ENCODE data around the gene PYGB.

The PYGB gene

GRCh38 chr20:25203089-25203488 lies 44.8 kb upstream of the PYGB start:
- Histone ChIP-seq H3K4me1 (ENCODE audit: control insufficient read depth, insufficient read depth, low read length) (no peaks in the 10 kb centered on the region), H3K4me3 (ENCODE audit: low read depth, low read length) (no peak overlapping the region), H3K27ac (ENCODE audit: extremely low read depth, low read depth, low read length) (no peak overlapping the region), H3K36me3 (ENCODE audit: control insufficient read depth in 2 of 2, insufficient read depth in 1 of 2, low read length in 2 of 2) (peaks cover 0 to 3% of the 10 kb centered on the region in 2 experiments; a peak in 1 of 3 replicates), H3K9me3 (ENCODE audit: control insufficient read depth, insufficient read depth, low read depth, low read length) (no peaks in the 10 kb centered on the region)
- peak; percentile 94 for TF ChIP-seq ZNF558 (tag by site-specific recombination; IDR thresholded peaks at IDR 0.05)
- TF ChIP-seq ZNF362 (tag by site-specific recombination; IDR thresholded peaks at IDR 0.05) = no peak
- TF ChIP-seq ZNF132 (tag by site-specific recombination; IDR thresholded peaks at IDR 0.05; ENCODE audit: borderline replicate concordance) = no peak
- no peak for TF ChIP-seq ZNF140 (tag by site-specific recombination; IDR thresholded peaks at IDR 0.05)
- TF ChIP-seq ZNF10 (tag by site-specific recombination; IDR thresholded peaks at IDR 0.05) = no peak
- TF ChIP-seq ZNF555 (tag by site-specific recombination; conservative IDR thresholded peaks at IDR 0.05) = no peak
- TF ChIP-seq ZNF843 (tag by site-specific recombination; IDR thresholded peaks at IDR 0.05) = no peak
- no peak for TF ChIP-seq KLF16 (tag by site-specific recombination; IDR thresholded peaks at IDR 0.05)
- ChIA-PET CTCF (interaction anchor here (0.8 to 0.9 kb wide), 2 partner anchors 24 to 47 kb away, joined by 3 to 4 read pairs; no protein-coding TSS in a partner anchor), POLR2A (interaction anchor here (0.6 to 1.1 kb wide), 2 partner anchors 188 to 212 kb away, joined by 4 to 5 read pairs; no protein-coding TSS in a partner anchor)

- H3K4me3 ChIP-seq (ENCODE audit: low read depth, low read length) = no peak overlapping the region
- H3K9me3 ChIP-seq (ENCODE audit: control insufficient read depth, insufficient read depth, low read depth, low read length) = no peaks in the 10 kb centered on the region
- H3K27ac ChIP-seq (ENCODE audit: extremely low read depth, low read depth, low read length) = no peak overlapping the region
- H3K36me3 ChIP-seq (ENCODE audit: control insufficient read depth in 2 of 2, insufficient read depth in 1 of 2, low read length in 2 of 2) = peaks cover 0 to 3% of the 10 kb centered on the region in 2 experiments; a peak in 2 of 3 replicates
- ChIA-PET CTCF (interaction anchor here (0.8 to 0.9 kb wide), 3 partner anchors 23 to 195 kb away, joined by 3 to 4 read pairs (median 4); no protein-coding TSS in a partner anchor), POLR2A (interaction anchor here (1.1 kb wide), 1 partner anchor 212 kb away, joined by 5 read pairs; no protein-coding TSS in a partner anchor)
- no peak for TF ChIP-seq ZNF10 (tag by site-specific recombination; IDR thresholded peaks at IDR 0.05)
- no peak for TF ChIP-seq PATZ1 (tag by site-specific recombination; IDR thresholded peaks at IDR 0.05)
- no peak for TF ChIP-seq ZNF266 (tag by site-specific recombination; IDR thresholded peaks at IDR 0.05; ENCODE audit: low read depth)
- no peak for TF ChIP-seq ZNF366 (tag by site-specific recombination; conservative IDR thresholded peaks at IDR 0.05)
- TF ChIP-seq ZFHX2 (tag by site-specific recombination; conservative IDR thresholded peaks at IDR 0.05) = no peak
- no peak for TF ChIP-seq ZBTB49 (tag by site-specific recombination; IDR thresholded peaks at IDR 0.05; ENCODE audit: low read depth)
- TF ChIP-seq ZNF624 (tag by site-specific recombination; IDR thresholded peaks at IDR 0.05) = no peak
- no peak for TF ChIP-seq ZNF660 (tag by site-specific recombination; IDR thresholded peaks at IDR 0.05)
- no peak for TF ChIP-seq SETDB1 (IDR thresholded peaks at IDR 0.05; ENCODE audit: insufficient read length, low read length)
- no peak for TF ChIP-seq PBX3 (CRISPR knock-in tag; IDR thresholded peaks at IDR 0.05)
- no peaks in the 10 kb centered on the region for H3K4me1 ChIP-seq (ENCODE audit: control insufficient read depth, insufficient read depth, low read length)
Observed at GRCh38 chr20:25203871-25204320, 44.0 kb upstream of the PYGB start.
